GM23248 (cell line): ENCODE measurements around the gene ZNF254. TPM values are rescaled to one million over a fixed set of nuclear protein-coding genes. Genes with fewer than 3 reads are reported as not detected.

Source experiments
- DNase-seq: peaks from one replicate; pipeline ENCODE4 v3.0.0-alpha.2; 2015
- H2AFZ ChIP-seq: fragments of 200-600 bp; sonication (generic); 2 replicates; pipeline ENCODE4 v1.6.1; 2016; ENCODE audit warnings: antibody characterized with exemption
- H3F3A ChIP-seq: fragments of 200-600 bp; sonication (generic); 2 replicates; pipeline ENCODE4 v1.6.1; 2016; ENCODE audit warnings: mild to moderate bottlenecking, antibody characterized with exemption, mixed run types; ENCODE audit not compliant: insufficient read depth
- H3K27ac ChIP-seq: fragments of 200-600 bp; sonication (generic); 2 replicates; pipeline ENCODE4 v1.5.1; 2016; ENCODE audit warnings: mild to moderate bottlenecking
- H3K27me3 ChIP-seq: fragments of 200-600 bp; sonication (generic); replicated peaks from 2 replicates; pipeline ENCODE4 v1.6.1; 2016; ENCODE audit warnings: mild to moderate bottlenecking; ENCODE audit not compliant: insufficient read depth
- H3K36me3 ChIP-seq: fragments of 200-600 bp; sonication (generic); 2 replicates; pipeline ENCODE4 v1.6.1; 2016; ENCODE audit warnings: low read depth, mild to moderate bottlenecking
- H3K4me1 ChIP-seq: fragments of 200-600 bp; sonication (generic); 2 replicates; pipeline ENCODE4 v1.6.1; 2016; ENCODE audit warnings: mild to moderate bottlenecking; ENCODE audit not compliant: insufficient read depth
- H3K4me2 ChIP-seq: fragments of 200-600 bp; sonication (generic); one replicate; pipeline ENCODE4 v1.6.1; 2016; ENCODE audit warnings: mild to moderate bottlenecking; ENCODE audit not compliant: unreplicated experiment
- H3K4me3 ChIP-seq: fragments of 200-600 bp; sonication (generic); 2 replicates; pipeline ENCODE4 v1.5.1; 2016; ENCODE audit warnings: mild to moderate bottlenecking
- H3K79me2 ChIP-seq: fragments of 200-600 bp; sonication (generic); 2 replicates; pipeline ENCODE4 v1.6.1; 2016; ENCODE audit warnings: mild to moderate bottlenecking; ENCODE audit not compliant: insufficient read depth
- H3K9ac ChIP-seq: fragments of 200-600 bp; sonication (generic); 2 replicates; pipeline ENCODE4 v1.6.1; 2016; ENCODE audit warnings: mild to moderate bottlenecking
- H3K9me2 ChIP-seq: fragments of 200-600 bp; sonication (generic); 2 replicates; pipeline ENCODE4 v1.6.1; 2016; ENCODE audit warnings: mixed run types, mild to moderate bottlenecking, moderate library complexity; ENCODE audit not compliant: insufficient read depth
- H3K9me3 ChIP-seq: fragments of 200-600 bp; sonication (generic); one replicate; pipeline ENCODE4 v1.6.1; 2017; ENCODE audit warnings: low read depth
- H4K20me1 ChIP-seq: fragments of 200-600 bp; sonication (generic); 2 replicates; pipeline ENCODE4 v1.6.0; 2016; ENCODE audit not compliant: insufficient read depth
- EZH2 ChIP-seq: fragments of 200-600 bp; sonication (generic); IDR thresholded peaks from 2 replicates; pipeline ENCODE4 v1.6.1; 2018; ENCODE audit warnings: antibody characterized with exemption, mild to moderate bottlenecking; ENCODE audit not compliant: insufficient read depth, poor library complexity, severe bottlenecking
- EZH2phosphoT487 ChIP-seq: fragments of 200-600 bp; sonication (generic); IDR thresholded peaks from 2 replicates; pipeline ENCODE4 v1.6.1; 2018; ENCODE audit warnings: antibody characterized with exemption, moderate library complexity, mild to moderate bottlenecking, low read depth; ENCODE audit not compliant: insufficient read depth
- WGBS, 2 experiments: methylation state at CpG; one replicate each; pipeline ENCODE4 v1.1.6; 2015 to 2017; ENCODE audit warnings: low lambda C conversion rate in 2 of 2, low coverage in 1 of 2; ENCODE audit errors: missing lambda C conversion rate in 2 of 2; 5-methylcytosine and 5-hydroxymethylcytosine counted together
- in situ Hi-C: fragments of 300-500 bp; cut with MboI; formaldehyde crosslinking; loops from 2 replicates; pipeline ENCODE4 v1.15.0; 2020
- polyA plus RNA-seq: library from polyadenylated mRNA; unstranded; fragments of >200 nt; fragmentation: Nextera tagmentation; extraction: Ambion mirVana; gene quantifications from 2 replicates; pipeline ENCODE4 v1.2.1, GENCODE V29; 2016
- total RNA-seq: library from RNA; depleted of rRNA; stranded (reverse); fragments of >200 nt; shearing (Covaris generic); gene quantifications from 2 replicates; pipeline ENCODE4 v1.2.3, GENCODE V29; 2014

The ZNF254 gene
- total and polyA plus RNA-seq, 2 experiments from 2014 or later: 4.0 to 4.5 TPM

DNA sequence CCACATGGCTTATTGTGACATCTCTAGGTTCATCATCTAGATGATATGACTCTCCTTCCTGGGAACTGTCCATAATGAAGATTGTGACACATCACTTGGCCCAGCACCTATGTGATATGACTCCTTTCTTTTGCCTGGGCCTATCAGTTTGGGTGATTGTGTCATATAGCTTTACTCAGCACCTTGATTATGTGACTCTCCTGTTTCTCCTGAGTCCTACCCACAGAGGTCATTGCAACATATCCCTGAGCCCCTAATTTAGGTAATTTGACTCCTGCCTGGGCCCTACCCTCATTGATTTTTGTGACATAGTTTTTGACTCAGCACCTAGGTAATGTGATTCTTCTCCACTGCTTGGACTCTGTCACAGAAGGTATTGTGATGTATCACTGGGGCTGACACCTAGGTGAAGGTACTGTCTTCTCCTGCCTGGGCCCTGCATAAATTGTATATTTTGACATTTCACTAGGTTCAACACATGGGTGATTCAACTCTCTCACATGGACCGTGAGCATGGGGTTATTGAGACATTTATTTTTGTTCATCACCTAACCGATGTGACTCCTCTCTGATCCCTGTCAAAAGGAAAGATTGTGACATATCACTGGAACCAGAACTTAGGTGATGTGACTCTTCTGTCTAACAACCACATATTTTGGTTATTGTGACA lies 26.2 kb upstream of the ZNF254 start:
- peaks cover 3% of the 10 kb centered on the region for H3F3A ChIP-seq
- in situ Hi-C loops: no loop called here
- no peaks in the 10 kb centered on the region for H3K4me1 ChIP-seq
- TF ChIP-seq EZH2 (no peak), EZH2phosphoT487 (no peak)
- no peak overlapping the region for H2AFZ ChIP-seq
- H3K9me2 ChIP-seq: no peaks in the 10 kb centered on the region
- H3K27me3 ChIP-seq: no peaks in the 10 kb centered on the region
- H3K27ac ChIP-seq: no peak overlapping the region
- no peak overlapping the region for H3K9ac ChIP-seq
- DNase-seq: peak; percentile 66
- no peaks in the 10 kb centered on the region for H3K79me2 ChIP-seq
- H4K20me1 ChIP-seq: no peaks in the 10 kb centered on the region
- WGBS, 2 experiments: 87 to 100% methylated on average over 2 of the region's 2 CpGs
- 0 out of 2 replicates have a peak, but pooled peaks cover 1% of the 10 kb centered on the region for H3K36me3 ChIP-seq
- no peak overlapping the region for H3K4me2 ChIP-seq
- no peaks in the 10 kb centered on the region for H3K9me3 ChIP-seq
- H3K4me3 ChIP-seq: no peak overlapping the region

GRCh38 chr19:24062190-24062589 lies 24.8 kb upstream of the ZNF254 start:
- DNase-seq: peak; percentile 26
- Histone ChIP-seq H3K9me2 (no peaks in the 10 kb centered on the region), H3K4me1 (no peaks in the 10 kb centered on the region), H3K4me2 (no peak overlapping the region), H4K20me1 (no peaks in the 10 kb centered on the region), H3K79me2 (no peaks in the 10 kb centered on the region), H3K27me3 (no peaks in the 10 kb centered on the region), H3K36me3 (no peaks in the 10 kb centered on the region), H2AFZ (no peak overlapping the region), H3K27ac (no peak overlapping the region), H3K9me3 (no peaks in the 10 kb centered on the region), H3K9ac (no peak overlapping the region), H3F3A (no peaks in the 10 kb centered on the region), H3K4me3 (no peak overlapping the region)
- TF ChIP-seq EZH2 (no peak), EZH2phosphoT487 (no peak)
- in situ Hi-C loops: no loop called here

DNA sequence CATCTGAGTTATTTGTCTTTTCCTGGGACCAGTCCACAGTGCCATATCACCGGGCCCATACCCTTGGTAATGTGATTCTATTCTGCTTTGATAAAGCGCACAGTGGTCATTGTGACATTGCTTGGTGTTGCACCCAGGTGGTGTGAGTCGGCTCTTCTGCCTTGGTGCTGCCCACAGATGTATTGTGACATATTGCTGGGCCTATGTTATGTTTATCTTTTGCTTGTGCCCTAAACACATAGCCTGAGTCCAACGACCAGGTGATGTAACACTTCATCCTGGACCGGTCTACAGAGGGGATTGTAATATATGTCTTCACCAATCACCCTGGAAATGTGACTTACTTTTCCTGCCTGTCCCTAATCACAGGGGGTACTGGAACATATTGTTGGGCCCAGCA lies 23.7 kb upstream of the ZNF254 start:
- Histone ChIP-seq H3K4me1 (no peaks in the 10 kb centered on the region), H3K9me2 (no peaks in the 10 kb centered on the region), H3F3A (no peaks in the 10 kb centered on the region), H3K9ac (no peak overlapping the region), H3K79me2 (no peaks in the 10 kb centered on the region), H3K36me3 (no peaks in the 10 kb centered on the region), H2AFZ (no peak overlapping the region), H4K20me1 (no peaks in the 10 kb centered on the region), H3K9me3 (no peaks in the 10 kb centered on the region), H3K4me2 (no peak overlapping the region), H3K27ac (no peak overlapping the region), H3K27me3 (no peaks in the 10 kb centered on the region), H3K4me3 (no peak overlapping the region)
- in situ Hi-C loops: no loop called here
- WGBS, 2 experiments: 95 to 96% methylated on average over 5 of the region's 5 CpGs
- no peak for DNase-seq
- TF ChIP-seq EZH2 (no peak), EZH2phosphoT487 (no peak)

- Histone ChIP-seq H3K9me3 (no peaks in the 10 kb centered on the region), H3K36me3 (no peaks in the 10 kb centered on the region), H3K79me2 (no peaks in the 10 kb centered on the region), H3K27ac (no peak overlapping the region), H3F3A (no peaks in the 10 kb centered on the region), H3K4me2 (no peak overlapping the region), H3K4me3 (no peak overlapping the region), H3K9me2 (no peaks in the 10 kb centered on the region), H3K9ac (no peak overlapping the region), H3K27me3 (no peaks in the 10 kb centered on the region), H2AFZ (no peak overlapping the region), H4K20me1 (no peaks in the 10 kb centered on the region), H3K4me1 (no peaks in the 10 kb centered on the region)
- in situ Hi-C loops: no loop called here
- no peak for DNase-seq
- 96 to 100% methylated on average over 1 of the region's 1 CpG for whole genome bisulfite sequencing, 2 experiments
- no peak for TF ChIP-seq EZH2
- TF ChIP-seq EZH2phosphoT487: no peak
Observed at GRCh38 chr19:24064175-24064574, 22.8 kb upstream of the ZNF254 start.

DNA sequence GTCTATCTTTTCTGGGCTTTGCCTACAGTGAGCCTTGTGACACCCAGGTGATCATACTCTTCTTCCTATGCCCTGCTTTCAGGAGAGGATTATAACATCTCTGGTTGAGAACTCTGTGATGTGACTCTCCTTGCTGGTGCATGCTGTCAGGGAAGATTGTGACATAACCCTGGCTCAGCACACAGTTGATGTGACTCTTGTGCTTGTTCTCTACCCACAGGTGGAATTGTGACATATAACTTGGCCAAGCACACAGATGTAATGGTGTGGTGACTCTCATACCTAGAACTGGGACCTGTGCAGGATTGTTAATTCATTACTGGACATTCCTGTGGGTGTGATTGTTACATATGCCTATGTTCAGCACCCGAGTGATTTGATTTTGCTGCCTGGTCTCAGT lies 21.7 kb upstream of the ZNF254 start:
- in situ Hi-C loops: no loop called here
- 92 to 100% methylated on average over 1 of the region's 1 CpG for WGBS, 2 experiments

More for the DNA sequence above, 21.7 kb upstream of the ZNF254 start:
- H3K36me3 ChIP-seq: no peaks in the 10 kb centered on the region
- no peaks in the 10 kb centered on the region for H3K9me2 ChIP-seq
- no peaks in the 10 kb centered on the region for H3F3A ChIP-seq
- H3K79me2 ChIP-seq: no peaks in the 10 kb centered on the region
- no peak for DNase-seq
- no peaks in the 10 kb centered on the region for H3K4me1 ChIP-seq
- no peaks in the 10 kb centered on the region for H3K9me3 ChIP-seq
- TF ChIP-seq EZH2 (no peak), EZH2phosphoT487 (no peak)
- no peak overlapping the region for H3K4me2 ChIP-seq
- H3K4me3 ChIP-seq: no peak overlapping the region
- H4K20me1 ChIP-seq: no peaks in the 10 kb centered on the region
- H3K9ac ChIP-seq: no peak overlapping the region
- no peak overlapping the region for H3K27ac ChIP-seq
- H3K27me3 ChIP-seq: no peaks in the 10 kb centered on the region
- H2AFZ ChIP-seq: no peak overlapping the region
